Loucy (cell line): ENCODE measurements around the gene MEF2C.

Source experiments
- CTCF ChIP-seq: fragments of 200-600 bp; sonication (generic); conservative IDR thresholded peaks from 2 replicates; pipeline ENCODE4 v1.5.1; 2014; ENCODE audit warnings: mild to moderate bottlenecking, antibody characterized with exemption, low read length
- EZH2phosphoT487 ChIP-seq: fragments of 200-600 bp; IDR thresholded peaks from 2 replicates; pipeline ENCODE4 v1.6.1; 2018; ENCODE audit warnings: antibody characterized with exemption, mild to moderate bottlenecking, moderate library complexity, borderline replicate concordance

DNA sequence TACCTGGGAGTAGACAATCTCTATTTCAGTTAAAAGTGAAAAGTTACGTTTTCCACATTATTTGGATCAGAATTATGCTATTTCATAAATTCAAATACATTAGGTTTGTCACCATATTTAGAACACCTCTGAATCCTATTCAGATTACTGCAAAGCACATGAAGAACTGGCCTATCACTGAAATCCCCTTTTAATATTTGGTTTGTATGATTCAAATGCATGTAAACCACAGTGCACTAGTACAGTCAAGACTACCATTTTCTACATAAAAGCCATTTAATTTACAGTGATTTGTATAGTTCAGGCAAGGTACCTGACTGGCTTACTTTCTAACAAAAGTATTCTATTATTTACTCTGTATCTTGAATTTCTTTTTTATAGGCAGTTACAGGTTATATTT lies 212.5 kb downstream of the MEF2C start:
- no peak for TF ChIP-seq CTCF
- TF ChIP-seq EZH2phosphoT487: no peak
